Astrocyte (in vitro differentiated cells and primary cell): ENCODE data around the gene FUT8. TPM values are rescaled to one million over a fixed set of nuclear protein-coding genes. Genes with fewer than 3 reads are reported as not detected.

ENCODE experiments used
- DNase-seq: peaks from one replicate; pipeline ENCODE4 v3.0.0-alpha.2; 2010; ENCODE audit warnings: low read depth
- FAIRE-seq: peaks from 2 replicates; lab custom pipeline; 2011; peaks lifted over from hg19 to GRCh38; lab: Jason Lieb, UNC
- H2AFZ ChIP-seq: 2 replicates; pipeline ENCODE4 v1.6.0; 2012; ENCODE audit warnings: low read depth, low read length, inconsistent platforms
- H3K27ac ChIP-seq: 2 replicates; pipeline ENCODE4 v1.5.1; 2011; ENCODE audit warnings: low read depth, low read length, inconsistent platforms
- H3K27me3 ChIP-seq: 2 replicates; pipeline ENCODE4 v1.6.0; 2011; ENCODE audit warnings: low read length, inconsistent platforms; ENCODE audit not compliant: insufficient read depth
- H3K36me3 ChIP-seq: 2 replicates; pipeline ENCODE4 v1.5.1; 2011; ENCODE audit warnings: low read length, inconsistent platforms; ENCODE audit not compliant: insufficient read depth
- H3K4me1 ChIP-seq: 2 replicates; pipeline ENCODE4 v1.5.1; 2011; ENCODE audit warnings: low read length, inconsistent platforms; ENCODE audit not compliant: insufficient read depth
- H3K4me2 ChIP-seq: 2 replicates; pipeline ENCODE4 v1.6.0; 2012; ENCODE audit warnings: low read length, inconsistent platforms
- H3K4me3 ChIP-seq: 2 replicates; pipeline ENCODE4 v1.5.1; 2011; ENCODE audit warnings: low read depth, mild to moderate bottlenecking, low read length, inconsistent platforms; ENCODE audit not compliant: insufficient read depth
- H3K79me2 ChIP-seq: 2 replicates; pipeline ENCODE4 v1.6.0; 2012; ENCODE audit warnings: mild to moderate bottlenecking, low read length, inconsistent platforms; ENCODE audit not compliant: insufficient read depth
- H3K9ac ChIP-seq: 2 replicates; pipeline ENCODE4 v1.6.0; 2012; ENCODE audit warnings: mild to moderate bottlenecking, low read length, inconsistent platforms
- H3K9me3 ChIP-seq: 2 replicates; pipeline ENCODE4 v1.5.1; 2012; ENCODE audit warnings: low read depth, mild to moderate bottlenecking, low read length, inconsistent platforms; ENCODE audit not compliant: insufficient read depth
- H4K20me1 ChIP-seq: 2 replicates; pipeline ENCODE4 v1.6.0; 2012; ENCODE audit warnings: low read length, inconsistent platforms; ENCODE audit not compliant: insufficient read depth
- H3K27ac Mint-ChIP-seq: one replicate; pipeline ENCODE4 v1.8.0; 2021; ENCODE audit warnings: mild to moderate bottlenecking, mixed read lengths; ENCODE audit not compliant: unreplicated experiment
- H3K27me3 Mint-ChIP-seq: one replicate; pipeline ENCODE4 v1.8.0; 2021; ENCODE audit warnings: low read depth, mixed read lengths; ENCODE audit not compliant: unreplicated experiment
- H3K36me3 Mint-ChIP-seq: one replicate; pipeline ENCODE4 v1.8.0; 2021; ENCODE audit warnings: low read depth, mixed read lengths; ENCODE audit not compliant: unreplicated experiment
- H3K4me1 Mint-ChIP-seq: one replicate; pipeline ENCODE4 v1.8.0; 2021; ENCODE audit warnings: low read depth, mixed read lengths; ENCODE audit not compliant: unreplicated experiment
- H3K4me3 Mint-ChIP-seq: one replicate; pipeline ENCODE4 v1.8.0; 2021; ENCODE audit warnings: mild to moderate bottlenecking, moderate library complexity, mixed read lengths; ENCODE audit not compliant: unreplicated experiment
- H3K9me3 Mint-ChIP-seq: one replicate; pipeline ENCODE4 v1.8.0; 2021; ENCODE audit warnings: mild to moderate bottlenecking, mixed read lengths; ENCODE audit not compliant: unreplicated experiment
- CTCF ChIP-seq: IDR thresholded peaks from 2 replicates; pipeline ENCODE4 v1.5.1; 2011; ENCODE audit warnings: low read depth, mild to moderate bottlenecking, inconsistent platforms, low read length, moderate library complexity; ENCODE audit not compliant: insufficient read depth
- EZH2 ChIP-seq: IDR thresholded peaks from 2 replicates; pipeline ENCODE4 v1.6.1; 2012; ENCODE audit warnings: mild to moderate bottlenecking, low read length, inconsistent platforms; ENCODE audit not compliant: insufficient read depth
- total RNA-seq: library from RNA; stranded (reverse); gene quantifications from 2 replicates; pipeline ENCODE4 v1.2.1, GENCODE V29; 2021

Gene FUT8
- total RNA-seq, 1 donor from 2014 or later: 52.7 TPM

GRCh38 chr14:65783576-65783975 lies 371.0 kb downstream of the FUT8 start:
- Histone ChIP-seq H3K27me3 (peaks cover 5% of the 10 kb centered on the region), H4K20me1 (no peaks in the 10 kb centered on the region), H3K4me2 (no peak overlapping the region), H2AFZ (no peak overlapping the region), H3K4me3 (no peak overlapping the region), H3K79me2 (no peaks in the 10 kb centered on the region), H3K36me3 (no peaks in the 10 kb centered on the region), H3K9me3 (no peaks in the 10 kb centered on the region), H3K4me1 (no peaks in the 10 kb centered on the region), H3K9ac (no peak overlapping the region), H3K27ac (no peak overlapping the region)
- FAIRE-seq (no peak), DNase-seq (peak; percentile 17)
- Mint-ChIP-seq H3K4me3 (no peak overlapping the region), H3K9me3 (no peaks in the 10 kb centered on the region), H3K27ac (no peak overlapping the region), H3K27me3 (peaks cover 9% of the 10 kb centered on the region), H3K36me3 (no peaks in the 10 kb centered on the region), H3K4me1 (peaks cover 1% of the 10 kb centered on the region)
- TF ChIP-seq EZH2 (no peak), CTCF (no peak)

DNA sequence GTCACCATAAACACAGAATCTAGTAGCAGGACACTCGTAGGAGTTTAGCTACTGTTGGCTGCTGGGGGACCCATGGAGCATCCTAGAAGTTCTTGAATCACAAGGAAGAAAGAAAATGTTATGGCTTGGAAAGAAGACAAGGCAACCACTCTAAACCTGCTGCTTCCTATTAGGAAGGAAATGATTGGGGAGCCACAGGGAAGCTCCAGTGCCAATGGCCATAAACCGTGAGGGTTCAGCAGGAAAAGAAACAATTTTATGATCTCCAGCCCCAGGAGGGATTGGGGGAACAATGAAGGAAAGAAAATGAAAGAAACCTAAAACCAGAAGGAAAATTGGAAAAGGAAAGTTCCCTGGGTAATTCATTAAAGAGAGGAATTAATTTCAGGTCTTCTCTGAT lies 372.0 kb downstream of the FUT8 start:
- Histone ChIP-seq H3K4me3 (no peak overlapping the region), H4K20me1 (no peaks in the 10 kb centered on the region), H3K4me2 (no peak overlapping the region), H3K4me1 (no peaks in the 10 kb centered on the region), H3K36me3 (no peaks in the 10 kb centered on the region), H3K9ac (no peak overlapping the region), H2AFZ (no peak overlapping the region), H3K27me3 (peaks cover 2% of the 10 kb centered on the region), H3K79me2 (no peaks in the 10 kb centered on the region), H3K27ac (no peak overlapping the region), H3K9me3 (no peaks in the 10 kb centered on the region)
- Mint-ChIP-seq H3K27me3 (peaks cover 12% of the 10 kb centered on the region), H3K9me3 (no peaks in the 10 kb centered on the region), H3K36me3 (no peaks in the 10 kb centered on the region), H3K4me3 (no peak overlapping the region), H3K4me1 (peaks cover 1% of the 10 kb centered on the region), H3K27ac (no peak overlapping the region)
- TF ChIP-seq CTCF (no peak), EZH2 (no peak)
- FAIRE-seq (no peak), DNase-seq (no peak)

- DNase-seq (no peak), FAIRE-seq (no peak)
- H3K4me2 ChIP-seq: no peak overlapping the region
- no peaks in the 10 kb centered on the region for H3K27me3 ChIP-seq
- no peaks in the 10 kb centered on the region for H3K79me2 ChIP-seq
- H3K36me3 Mint-ChIP-seq: no peaks in the 10 kb centered on the region
- H3K27ac Mint-ChIP-seq: no peak overlapping the region
- peaks cover 11% of the 10 kb centered on the region for H3K4me1 ChIP-seq
- H3K36me3 ChIP-seq: no peaks in the 10 kb centered on the region
- H3K9ac ChIP-seq: no peak overlapping the region
- no peak overlapping the region for H2AFZ ChIP-seq
- no peaks in the 10 kb centered on the region for H4K20me1 ChIP-seq
- peaks cover 5% of the 10 kb centered on the region for H3K27me3 Mint-ChIP-seq
- no peak overlapping the region for H3K27ac ChIP-seq
- H3K4me3 ChIP-seq: no peak overlapping the region
- H3K4me1 Mint-ChIP-seq: peaks cover 1% of the 10 kb centered on the region
- H3K9me3 Mint-ChIP-seq: no peaks in the 10 kb centered on the region
- no peaks in the 10 kb centered on the region for H3K9me3 ChIP-seq
- TF ChIP-seq CTCF (no peak), EZH2 (no peak)
- no peak overlapping the region for H3K4me3 Mint-ChIP-seq
These were observed 374.9 kb downstream of the FUT8 start for GRCh38 chr14:65787461-65787860.
